Activated T-helper 9 cell treated with anti-CD3 and anti-CD28 coated beads, Interleukin-2, amount 50 U/mL, for 16 hours (primary cell): Measurements from ENCODE around the gene ZDBF2.
"Not testable (repeated sequence)": the region's sequence is repeated elsewhere in the genome, so short reads cannot be mapped to it uniquely, and the experiment has no call there.

ENCODE experiments used
- DNase-seq: peaks from one replicate; pipeline ENCODE4 v3.0.0-alpha.2; 2020; ENCODE audit warnings: low read depth

Gene ZDBF2

GRCh38 chr2:206324869-206325268, 50.4 kb downstream of the ZDBF2 start:
- DNase-seq = no peak

GRCh38 chr2:206328974-206329373, 54.5 kb downstream of the ZDBF2 start:
- DNase-seq = no peak

DNA sequence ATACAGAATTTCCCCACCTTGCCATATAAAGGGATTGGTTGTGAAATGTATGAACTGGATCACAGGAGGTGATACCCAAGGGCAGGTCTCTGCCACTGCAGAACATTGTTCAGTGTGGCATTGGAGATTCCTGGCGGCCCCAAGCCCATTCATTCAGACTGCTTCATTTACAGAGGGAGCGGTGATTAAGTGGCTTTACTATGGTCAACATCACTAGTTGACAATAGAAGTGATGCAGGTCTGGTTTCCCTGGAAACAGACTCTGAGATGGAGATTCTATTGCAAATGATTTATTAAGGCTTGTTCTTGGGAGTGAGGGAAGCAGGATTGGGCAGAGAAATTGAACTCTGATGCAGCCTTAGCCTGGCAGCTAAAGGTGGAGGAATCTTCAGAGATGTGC, 62.4 kb downstream of the ZDBF2 start:
- DNase-seq = no peak

GRCh38 chr2:206337956-206338355, 63.5 kb downstream of the ZDBF2 start:
- DNase-seq = no peak

DNA sequence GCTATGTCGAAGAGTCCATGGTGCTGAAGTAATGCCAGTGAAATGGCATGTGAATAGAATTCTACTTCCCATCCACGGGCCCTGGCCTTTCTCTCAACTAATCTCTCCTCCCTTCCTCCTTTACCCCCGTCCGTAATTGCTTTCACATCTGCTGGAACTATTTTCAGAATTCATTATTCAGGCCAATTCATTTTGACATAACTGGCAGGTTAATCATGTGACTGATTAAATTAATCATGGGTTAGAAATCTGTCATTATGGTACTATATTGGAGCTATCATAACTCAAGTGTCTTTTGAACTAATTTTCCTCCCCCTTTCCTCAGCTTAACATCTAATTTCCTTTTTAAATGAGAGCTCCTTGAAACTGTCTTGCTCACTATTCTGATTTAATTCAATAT, 66.9 kb downstream of the ZDBF2 start:
- DNase-seq = no peak

DNA sequence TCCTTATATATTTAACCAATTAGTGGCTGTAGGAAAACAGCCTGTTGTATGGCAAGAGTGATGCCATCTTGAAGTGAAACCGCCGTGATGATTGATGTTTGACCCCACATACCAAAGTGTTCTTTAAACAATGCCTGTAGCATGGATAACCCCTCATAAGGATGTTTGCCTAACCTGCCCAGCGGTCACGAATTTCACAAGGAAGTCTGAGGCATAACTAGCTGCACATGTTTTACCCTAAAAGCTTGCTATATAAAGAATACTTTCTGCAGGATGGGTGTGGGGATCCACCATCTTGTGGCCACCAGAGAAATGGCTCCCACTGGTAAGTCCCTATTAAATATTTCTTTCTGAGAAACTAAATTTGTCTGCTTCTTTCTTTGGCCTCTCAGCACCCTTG, 68.7 kb downstream of the ZDBF2 start:
- no peak for DNase-seq

- no peak for DNase-seq
Observed at GRCh38 chr2:206343816-206344215, 69.4 kb downstream of the ZDBF2 start.

DNA sequence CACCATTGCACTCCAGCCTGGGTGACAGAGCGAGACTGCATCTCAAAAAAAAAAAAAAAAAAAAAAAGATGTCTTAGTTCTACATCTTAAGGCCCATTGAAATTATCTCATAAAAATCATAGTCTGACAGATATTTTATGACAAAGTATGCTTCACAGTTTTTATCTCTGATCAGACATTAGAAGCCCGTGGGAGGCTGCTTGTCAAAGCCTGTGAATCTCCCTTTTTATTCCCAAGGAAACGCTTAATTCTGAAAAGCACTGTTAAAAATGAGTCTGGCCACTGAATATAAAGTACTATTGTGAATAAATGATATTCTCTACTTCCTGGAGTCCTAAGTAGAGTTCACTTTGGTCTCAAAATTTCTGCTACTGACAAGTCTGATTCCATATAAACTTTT, 71.1 kb downstream of the ZDBF2 start:
- DNase-seq = no peak

DNA sequence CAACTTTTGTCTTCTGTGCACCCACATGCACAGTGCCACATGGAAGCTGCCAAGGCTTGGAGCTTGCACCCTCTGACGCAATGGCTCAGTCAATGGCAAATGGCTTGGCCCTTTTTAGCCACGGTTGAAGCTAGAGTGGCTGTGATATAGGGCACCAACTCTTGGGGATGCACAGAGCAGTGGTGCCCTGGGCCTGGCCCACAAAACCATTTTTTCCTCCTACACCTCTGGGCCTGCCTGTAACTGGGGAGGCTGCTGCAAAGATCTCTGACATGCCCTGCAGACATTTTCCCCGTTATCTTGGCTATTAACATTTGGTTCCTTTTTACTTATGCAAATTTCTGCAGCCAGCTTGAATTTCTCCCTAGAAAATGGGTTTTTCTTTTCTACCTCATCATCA, 74.9 kb downstream of the ZDBF2 start:
- DNase-seq = no peak

- DNase-seq = no peak
Observed at GRCh38 chr2:206352571-206352970, 78.1 kb downstream of the ZDBF2 start.

- no peak for DNase-seq
Observed at GRCh38 chr2:206353685-206354084, 79.2 kb downstream of the ZDBF2 start.

DNA sequence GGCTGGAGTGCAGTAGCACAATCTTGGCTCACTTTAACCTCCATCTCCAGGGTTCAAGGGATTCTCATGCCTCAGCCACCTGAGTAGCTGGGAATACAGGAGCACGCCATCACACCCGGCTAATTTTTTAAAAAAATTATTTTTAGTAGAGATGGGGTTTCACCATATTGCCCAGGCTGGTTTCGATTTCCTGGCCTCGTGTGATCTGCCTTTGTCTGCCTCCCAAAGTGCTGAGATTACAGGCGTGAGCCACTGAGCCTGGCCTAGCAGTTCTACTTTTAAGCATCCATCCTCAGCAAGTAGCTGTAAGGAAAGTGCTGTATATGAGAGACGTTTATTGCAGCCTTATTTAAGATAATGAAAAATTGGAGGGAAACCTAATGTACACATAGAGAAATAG, 79.7 kb downstream of the ZDBF2 start:
- DNase-seq = no peak

- DNase-seq = not testable (repeated sequence)
Observed at GRCh38 chr2:206356840-206357239, 82.4 kb downstream of the ZDBF2 start.

DNA sequence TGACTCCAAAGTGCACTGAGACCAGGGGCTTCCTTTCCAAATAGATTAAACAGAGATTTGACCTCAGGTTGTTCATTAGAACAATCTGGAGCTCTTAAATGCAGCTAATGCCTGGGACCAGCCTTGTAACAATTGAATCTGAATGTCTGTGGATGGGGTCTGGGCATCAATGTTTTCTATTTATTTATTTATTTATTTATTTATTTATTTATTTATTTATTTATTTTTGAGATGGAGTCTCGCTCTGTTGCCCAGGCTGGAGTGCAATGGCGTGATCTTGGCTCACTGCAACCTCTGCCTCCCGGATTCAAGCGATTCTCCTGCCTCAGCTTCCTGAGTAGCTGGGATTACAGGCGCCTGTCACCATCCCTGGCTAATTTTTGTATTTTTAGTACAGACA, 86.4 kb downstream of the ZDBF2 start:
- not testable (repeated sequence) for DNase-seq

GRCh38 chr2:206361407-206362045, 87.1 kb downstream of the ZDBF2 start:
- no peak for DNase-seq
